ENCODE results near the gene AQP4. TPM values are rescaled to one million over a fixed set of nuclear protein-coding genes. Genes with fewer than 3 reads are reported as not detected.

The AQP4 gene
- total and polyA plus RNA-seq, 2 of the 13 experiments (the other 11 are each of a cell fraction or from before 2014, with no cell fraction given): 0.20 to 0.62 TPM

DNA sequence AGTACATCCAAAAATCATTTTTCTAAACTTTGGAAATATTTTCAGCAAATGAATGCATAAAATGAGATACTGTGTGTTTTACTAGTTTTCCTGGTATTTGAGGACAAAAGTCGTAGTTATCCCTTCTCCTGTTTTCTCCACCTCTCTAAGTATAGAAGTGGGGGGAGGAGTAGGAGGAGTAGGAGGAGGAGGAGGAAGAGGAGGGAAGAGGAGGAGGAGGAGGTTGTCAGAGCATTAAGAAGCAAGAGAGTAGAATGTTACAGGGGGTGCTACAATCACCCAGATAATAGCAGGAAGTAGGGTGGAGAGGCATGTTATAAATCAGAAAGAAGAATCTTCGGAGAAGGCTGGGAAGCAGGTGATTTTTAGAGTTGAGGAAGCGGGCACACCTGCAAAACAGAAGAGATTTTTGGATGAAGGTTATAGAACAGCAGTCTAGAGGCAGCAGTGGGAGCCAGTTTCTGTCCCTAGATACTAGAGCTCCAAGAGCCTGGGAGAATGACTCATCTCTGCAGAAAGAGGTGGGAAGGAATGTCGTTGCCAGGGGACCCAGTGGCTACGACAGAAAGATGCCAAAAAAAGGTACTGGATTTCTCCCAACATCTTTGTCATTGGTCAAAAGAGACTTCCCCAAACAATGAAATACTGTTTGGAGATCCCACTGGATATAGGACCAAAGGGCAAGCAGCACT lies 44.2 kb upstream of the AQP4 start:
- H3K9ac ChIP-seq (ENCODE audit: insufficient read depth, low read depth, low read length): no peak overlapping the region
- no peaks in the 10 kb centered on the region for H4K20me1 ChIP-seq (ENCODE audit: insufficient read depth, low read length)
- no peaks in the 10 kb centered on the region; the same call in 1 of the 2 replicates for H3K4me1 ChIP-seq (ENCODE audit: insufficient read depth, low read length)
- no peak overlapping the region for H3K4me2 ChIP-seq (ENCODE audit: low read depth, low read length)
- CTCF ChIA-PET (ENCODE audit: low intra/inter-chr PET ratio, low total read pairs): no interaction called here
- no peak overlapping the region for H3K27ac ChIP-seq (ENCODE audit: extremely low read length, insufficient read depth, low read length)
- POLR2A ChIA-PET: no interaction called here
- no peaks in the 10 kb centered on the region for H3K79me2 ChIP-seq (ENCODE audit: insufficient read depth, low read length)
- no peaks in the 10 kb centered on the region for H3K27me3 ChIP-seq (ENCODE audit: control insufficient read depth in 1 of 2, insufficient read depth in 2 of 2, low read length in 2 of 2)
- DNase-seq (ENCODE audit: low spot score): peak; percentile 1
- H2AFZ ChIP-seq (ENCODE audit: low read length): no peak overlapping the region
- no peak for TF ChIP-seq ZNF564 (CRISPR knock-in tag; IDR thresholded peaks at IDR 0.05)
- TF ChIP-seq ZSCAN22 (CRISPR knock-in tag; IDR thresholded peaks at IDR 0.05): no peak
- TF ChIP-seq, protein P1, sequence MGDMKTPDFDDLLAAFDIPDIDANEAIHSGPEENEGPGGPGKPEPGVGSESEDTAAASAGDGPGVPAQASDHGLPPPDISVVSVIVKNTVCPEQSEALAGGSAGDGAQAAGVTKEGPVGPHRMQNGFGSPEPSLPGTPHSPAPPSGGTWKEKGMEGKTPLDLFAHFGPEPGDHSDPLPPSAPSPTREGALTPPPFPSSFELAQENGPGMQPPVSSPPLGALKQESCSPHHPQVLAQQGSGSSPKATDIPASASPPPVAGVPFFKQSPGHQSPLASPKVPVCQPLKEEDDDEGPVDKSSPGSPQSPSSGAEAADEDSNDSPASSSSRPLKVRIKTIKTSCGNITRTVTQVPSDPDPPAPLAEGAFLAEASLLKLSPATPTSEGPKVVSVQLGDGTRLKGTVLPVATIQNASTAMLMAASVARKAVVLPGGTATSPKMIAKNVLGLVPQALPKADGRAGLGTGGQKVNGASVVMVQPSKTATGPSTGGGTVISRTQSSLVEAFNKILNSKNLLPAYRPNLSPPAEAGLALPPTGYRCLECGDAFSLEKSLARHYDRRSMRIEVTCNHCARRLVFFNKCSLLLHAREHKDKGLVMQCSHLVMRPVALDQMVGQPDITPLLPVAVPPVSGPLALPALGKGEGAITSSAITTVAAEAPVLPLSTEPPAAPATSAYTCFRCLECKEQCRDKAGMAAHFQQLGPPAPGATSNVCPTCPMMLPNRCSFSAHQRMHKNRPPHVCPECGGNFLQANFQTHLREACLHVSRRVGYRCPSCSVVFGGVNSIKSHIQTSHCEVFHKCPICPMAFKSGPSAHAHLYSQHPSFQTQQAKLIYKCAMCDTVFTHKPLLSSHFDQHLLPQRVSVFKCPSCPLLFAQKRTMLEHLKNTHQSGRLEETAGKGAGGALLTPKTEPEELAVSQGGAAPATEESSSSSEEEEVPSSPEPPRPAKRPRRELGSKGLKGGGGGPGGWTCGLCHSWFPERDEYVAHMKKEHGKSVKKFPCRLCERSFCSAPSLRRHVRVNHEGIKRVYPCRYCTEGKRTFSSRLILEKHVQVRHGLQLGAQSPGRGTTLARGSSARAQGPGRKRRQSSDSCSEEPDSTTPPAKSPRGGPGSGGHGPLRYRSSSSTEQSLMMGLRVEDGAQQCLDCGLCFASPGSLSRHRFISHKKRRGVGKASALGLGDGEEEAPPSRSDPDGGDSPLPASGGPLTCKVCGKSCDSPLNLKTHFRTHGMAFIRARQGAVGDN (CRISPR knock-in tag; IDR thresholded peaks at IDR 0.05): no peak
- TF ChIP-seq TCF7L2 (IDR thresholded peaks at IDR 0.05; ENCODE audit: low read depth, low read length): no peak
- TF ChIP-seq ZBED4 (CRISPR knock-in tag; IDR thresholded peaks at IDR 0.05; ENCODE audit: borderline replicate concordance): no peak
- TF ChIP-seq MYNN (CRISPR knock-in tag; IDR thresholded peaks at IDR 0.05; ENCODE audit: low read depth): no peak
- no peak for TF ChIP-seq STAT5B (CRISPR knock-in tag; IDR thresholded peaks at IDR 0.05)
- TF ChIP-seq ZMYM2 (CRISPR knock-in tag; IDR thresholded peaks at IDR 0.05): no peak
- no peak for TF ChIP-seq ZNF607 (CRISPR knock-in tag; IDR thresholded peaks at IDR 0.05; ENCODE audit: borderline replicate concordance)
- no peak for TF ChIP-seq CENPX (CRISPR knock-in tag; IDR thresholded peaks at IDR 0.05)
- no peak for TF ChIP-seq ZIK1 (CRISPR knock-in tag; IDR thresholded peaks at IDR 0.05; ENCODE audit: borderline replicate concordance, low read depth)
- no peak for TF ChIP-seq ETV6 (CRISPR knock-in tag; conservative IDR thresholded peaks at IDR 0.05)
- intact Hi-C loops (cut with micrococcal nuclease; ENCODE audit: unreplicated experiment): loop anchor here (10.0 kb wide), 1 partner anchor 65 kb away; no protein-coding TSS in a partner anchor
- H3K36me3 ChIP-seq (replicated peaks in 1 of 2; ENCODE audit: control insufficient read depth in 1 of 2, insufficient read depth in 2 of 2, low read length in 2 of 2): no peaks in the 10 kb centered on the region; a peak in 1 of 5 replicates
- no peak for FAIRE-seq
- 51% methylated on average over 5 of the region's 5 CpGs for WGBS (ENCODE audit: low lambda C conversion rate)
- H3K4me3 ChIP-seq (replicated peaks in 1 of 3; ENCODE audit: insufficient read depth in 1 of 3, low read depth in 2 of 3, low read length in 3 of 3): no peak overlapping the region
- no peak for ATAC-seq
- H3K9me3 ChIP-seq (ENCODE audit: low read length): no peaks in the 10 kb centered on the region
- no TSS peak for BruUV-seq (replicated peaks)
- in situ Hi-C loops (cut with HindIII; ENCODE audit: extremely low pct_ligation_motif_present, low pct_unique_long_range_greater_than_20kb): no loop called here

All from HepG2 (cell line).